IPS DF 19.7 (cell line): ENCODE data around the gene OLFM4.

Experiments used
- DNase-seq: peaks from one replicate; pipeline ENCODE4 v3.0.0-alpha.2; 2013; ENCODE audit warnings: low read depth, low spot score

OLFM4 gene

DNA sequence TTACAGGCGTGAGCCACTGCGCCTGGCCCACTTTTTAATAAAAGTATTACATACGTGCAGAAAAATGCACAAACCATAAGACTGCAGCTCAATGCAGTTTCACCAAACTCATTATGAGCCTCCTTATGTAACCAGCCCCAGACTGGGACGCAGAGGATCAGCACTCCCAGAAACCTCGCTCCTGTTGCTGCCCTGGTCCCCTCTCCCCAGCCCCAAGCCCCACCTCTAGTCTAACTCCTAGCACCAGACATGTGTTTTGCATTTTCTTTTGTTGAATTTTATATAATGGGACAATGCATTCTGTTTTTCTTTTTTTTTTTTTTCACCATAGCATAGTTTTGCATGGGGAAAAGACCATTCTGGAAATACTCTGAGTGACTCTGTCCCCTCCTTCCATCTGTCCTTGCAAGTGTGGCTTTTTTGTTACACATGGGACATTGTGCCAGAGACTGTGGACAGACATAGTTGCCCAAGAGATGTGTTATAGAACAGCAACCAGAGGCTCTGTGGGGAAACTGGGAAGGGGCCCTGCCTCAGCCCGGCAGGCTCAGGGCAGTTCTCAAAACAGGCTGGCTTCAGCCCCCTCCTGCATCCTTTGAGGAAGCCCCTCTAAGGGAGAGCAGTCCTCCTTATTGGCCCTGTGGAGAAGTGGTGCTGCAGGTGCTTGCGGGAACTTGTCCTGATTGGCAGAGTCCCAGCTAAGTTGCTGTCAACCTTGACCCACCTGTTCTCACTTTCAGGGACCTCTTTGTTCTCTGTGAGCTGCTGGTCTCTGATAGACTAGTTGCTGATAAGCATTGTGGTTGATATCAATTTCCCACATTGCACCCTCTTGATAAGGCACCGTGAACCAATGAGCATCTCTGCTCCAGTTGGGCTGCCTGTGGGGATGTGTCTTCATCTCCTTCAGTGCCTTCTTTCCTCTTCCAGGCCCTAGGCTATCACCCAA lies 13.8 kb upstream of the OLFM4 start:
- DNase-seq: no peak

DNA sequence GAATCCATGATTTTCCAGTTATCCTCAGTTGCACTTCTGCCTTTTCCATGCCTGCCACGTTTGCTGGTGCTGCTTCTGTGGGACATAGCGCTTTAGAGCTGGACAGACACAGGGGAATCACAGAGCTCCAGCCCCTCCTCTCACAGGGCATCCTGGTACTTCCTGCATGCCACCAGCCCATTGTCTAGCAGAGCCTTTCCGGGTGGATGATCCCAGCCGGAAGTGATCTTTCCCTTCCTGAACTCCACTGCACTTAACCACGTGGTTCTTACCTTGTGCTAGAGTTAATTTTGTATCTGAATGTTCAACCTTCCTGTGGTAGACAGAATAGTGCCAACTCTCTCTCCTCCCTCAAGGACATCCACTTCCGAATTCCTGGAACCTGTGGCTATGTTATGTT lies 12.6 kb upstream of the OLFM4 start:
- DNase-seq: no peak

DNA sequence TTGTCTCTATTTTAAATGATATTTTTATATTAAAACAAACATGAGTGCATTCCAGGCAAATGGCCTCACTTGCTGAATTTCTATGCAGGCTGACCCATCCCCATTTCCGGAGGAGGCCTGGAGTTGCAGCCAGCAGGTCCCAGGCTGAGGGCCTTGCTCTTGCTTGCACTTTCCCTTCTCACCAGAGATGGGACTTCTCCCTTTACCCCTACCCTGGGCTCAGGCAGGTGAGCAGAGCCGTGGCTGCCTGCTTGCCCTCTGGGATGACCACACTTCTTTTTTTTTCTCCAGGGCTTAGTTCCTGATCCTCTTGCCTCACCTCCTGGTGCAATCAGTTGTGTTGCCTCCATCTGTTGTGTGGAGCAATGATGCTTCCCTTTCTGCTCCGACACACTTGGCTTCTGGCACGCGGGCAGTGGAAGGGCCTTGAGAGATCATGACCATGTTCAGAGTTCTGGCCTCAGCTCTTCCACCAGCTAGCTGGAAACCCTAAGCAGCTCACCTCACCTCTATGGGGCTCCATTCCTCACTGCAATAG lies 11.1 kb upstream of the OLFM4 start:
- no peak for DNase-seq

DNA sequence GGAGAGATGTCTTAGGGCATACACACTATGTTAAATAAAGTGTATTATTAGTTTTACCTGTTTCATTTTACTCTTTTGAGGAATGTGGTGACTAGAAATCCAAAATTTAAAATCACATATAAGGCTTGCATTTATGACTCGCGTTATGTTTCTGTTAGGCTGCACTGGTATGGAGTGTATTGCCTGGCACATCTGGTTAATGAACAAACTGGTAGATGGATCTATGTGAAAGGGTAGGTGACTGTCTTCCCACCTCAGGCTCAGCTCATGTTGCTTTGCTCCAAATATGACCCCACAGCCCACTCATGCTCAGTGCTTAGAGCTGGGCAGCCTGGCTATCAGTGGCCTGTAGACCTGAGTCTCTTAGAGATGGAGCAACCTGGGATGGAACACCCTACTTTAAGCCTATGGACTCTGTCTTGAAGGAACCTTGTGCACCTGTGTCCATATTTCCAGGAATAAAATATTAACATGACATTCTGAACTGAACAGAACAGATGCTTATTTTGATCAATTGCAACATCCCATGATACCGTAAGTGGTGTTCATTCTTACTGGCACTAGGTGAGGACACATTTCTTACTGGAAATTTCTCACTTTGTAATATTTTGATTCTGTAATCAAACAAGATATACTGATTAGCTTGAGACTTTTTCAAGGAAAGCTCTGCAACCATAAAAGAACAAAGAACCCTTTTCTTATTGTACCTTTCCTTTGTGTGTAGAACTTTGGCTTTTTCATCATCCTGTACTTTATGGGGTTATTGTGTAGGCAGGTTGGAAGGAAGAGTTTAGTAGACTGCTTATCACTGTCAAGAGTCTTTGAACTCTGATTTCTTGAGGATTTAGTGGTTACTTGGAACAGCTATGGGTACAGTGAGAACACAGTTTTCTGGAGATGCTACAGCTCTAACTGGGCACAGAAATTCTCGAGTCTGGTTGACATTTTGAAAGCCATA lies 9.6 kb upstream of the OLFM4 start:
- DNase-seq: no peak

DNA sequence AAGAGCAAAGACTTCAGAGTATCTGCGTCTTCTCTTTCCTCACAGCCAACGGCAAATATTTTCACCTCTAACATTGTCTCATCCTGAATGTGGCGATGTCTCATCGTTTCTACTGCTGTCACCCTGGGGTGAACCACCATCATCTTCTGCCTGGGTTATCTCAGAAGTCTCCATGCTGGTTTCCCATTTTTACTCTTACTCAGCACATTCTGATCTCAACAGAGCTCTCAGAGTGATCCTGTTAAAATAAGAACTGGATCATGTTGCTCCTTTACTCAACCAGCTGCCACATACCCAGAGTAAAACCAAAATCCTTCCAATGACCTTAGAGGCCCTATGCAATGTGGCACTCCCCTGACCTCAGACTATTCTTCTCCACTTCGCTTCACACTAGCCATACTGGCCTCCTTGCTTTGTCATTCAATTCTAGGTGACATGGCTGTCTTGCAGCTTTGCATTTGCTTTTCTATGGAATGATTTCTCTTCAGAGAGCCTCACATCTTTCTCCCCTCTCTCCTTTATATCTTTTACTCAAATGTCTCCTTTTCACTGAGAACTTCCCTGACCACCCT lies 7.8 kb upstream of the OLFM4 start:
- DNase-seq: no peak

DNA sequence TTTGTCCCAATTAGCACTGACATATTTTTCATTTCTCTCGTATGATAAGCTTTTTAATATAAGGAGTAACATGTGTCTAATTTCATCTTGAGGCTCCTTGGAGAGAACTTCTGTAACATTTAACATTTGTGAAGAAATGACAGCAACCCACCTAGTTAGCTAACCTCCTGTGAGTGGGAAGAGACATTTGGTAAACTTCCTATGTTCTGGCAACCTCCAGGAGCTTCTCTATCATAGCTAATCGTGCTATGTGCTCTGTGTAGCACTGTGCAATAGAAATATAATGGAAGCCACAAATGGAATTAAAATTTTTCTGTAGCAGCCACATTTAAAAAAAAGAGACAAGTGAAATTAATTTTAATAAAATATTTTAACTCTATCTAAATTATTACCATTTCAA lies 5.4 kb upstream of the OLFM4 start:
- DNase-seq: no peak

DNA sequence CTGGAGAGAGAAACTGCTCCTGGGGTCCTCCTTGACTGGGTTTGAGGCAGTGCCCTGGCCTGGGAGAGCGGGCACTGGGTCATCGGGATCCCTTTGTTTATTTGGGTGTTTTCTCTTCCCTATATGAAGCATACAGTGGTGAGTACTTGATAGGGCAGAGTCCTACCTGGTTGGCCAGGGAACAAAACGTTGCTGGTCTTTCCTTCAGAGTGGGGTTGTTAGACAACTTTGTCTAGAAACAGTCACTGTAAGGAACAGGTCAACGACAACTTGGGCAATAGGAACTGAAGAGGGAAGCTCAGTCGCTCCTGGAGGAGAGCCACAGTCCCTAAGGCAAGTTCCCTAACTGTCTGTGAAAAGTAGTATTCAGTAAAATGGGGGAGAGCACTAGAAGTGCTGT lies 550 bp upstream of the OLFM4 start:
- no peak for DNase-seq

DNA sequence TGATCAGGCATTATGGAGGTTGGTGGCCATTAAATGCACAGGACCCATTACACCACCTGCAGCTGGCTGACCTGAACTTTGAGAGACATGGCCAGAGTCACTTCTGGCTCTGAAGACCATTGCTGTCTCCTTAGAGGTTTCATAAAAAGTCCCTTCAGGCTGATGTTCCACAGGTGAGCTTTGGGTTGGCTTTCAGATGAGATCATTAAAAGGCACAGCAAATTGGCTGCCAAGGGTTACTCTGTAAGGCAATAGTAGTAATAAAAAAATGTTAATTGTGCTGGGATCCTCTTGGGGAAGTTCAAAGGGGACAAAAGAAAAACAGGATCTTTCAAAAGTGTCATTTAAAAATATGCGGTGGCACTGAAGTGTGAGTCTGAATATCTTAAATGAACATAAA lies 4.2 kb downstream of the OLFM4 start:
- DNase-seq: no peak

DNA sequence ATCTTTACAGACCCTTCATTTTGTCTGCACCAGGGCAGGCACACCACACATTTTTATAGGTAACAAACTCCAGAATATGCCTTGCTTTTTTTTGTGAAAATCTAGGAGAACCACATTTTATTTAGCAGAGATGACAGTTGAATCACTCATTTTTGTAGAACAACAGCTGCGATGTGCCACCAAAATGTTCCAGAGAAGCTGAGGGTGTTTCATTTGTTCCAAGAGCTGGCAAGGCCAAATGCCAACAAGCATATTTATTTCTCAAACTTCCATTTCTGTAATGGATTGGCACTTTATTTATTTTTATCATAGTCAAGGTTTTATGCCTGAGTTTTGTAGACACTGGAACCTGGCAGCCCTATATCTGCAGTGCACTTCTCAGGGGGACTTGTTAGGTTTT lies 10.4 kb downstream of the OLFM4 start:
- DNase-seq: no peak

DNA sequence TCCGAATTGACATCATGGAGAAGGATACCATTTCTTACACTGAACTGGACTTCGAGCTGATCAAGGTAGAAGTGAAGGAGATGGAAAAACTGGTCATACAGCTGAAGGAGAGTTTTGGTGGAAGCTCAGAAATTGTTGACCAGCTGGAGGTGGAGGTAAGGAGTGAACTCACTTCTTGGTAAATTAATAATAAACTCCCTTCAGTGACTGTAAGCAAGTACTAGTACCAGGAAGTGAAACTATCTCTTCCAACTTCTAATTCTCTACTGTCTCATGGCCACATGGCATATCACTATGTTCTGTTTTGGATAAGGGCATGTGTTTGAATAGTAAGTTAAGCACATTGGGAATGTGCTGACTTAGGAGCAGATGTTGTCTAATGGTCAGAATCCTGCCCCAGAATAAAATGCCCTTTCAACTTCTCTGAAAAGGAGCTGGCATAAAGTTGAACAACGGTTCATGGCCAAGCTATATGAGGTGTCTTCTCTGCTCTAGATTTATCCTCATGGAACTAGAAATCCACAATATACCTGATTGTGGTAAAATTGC lies 13.4 kb downstream of the OLFM4 start:
- DNase-seq: no peak

DNA sequence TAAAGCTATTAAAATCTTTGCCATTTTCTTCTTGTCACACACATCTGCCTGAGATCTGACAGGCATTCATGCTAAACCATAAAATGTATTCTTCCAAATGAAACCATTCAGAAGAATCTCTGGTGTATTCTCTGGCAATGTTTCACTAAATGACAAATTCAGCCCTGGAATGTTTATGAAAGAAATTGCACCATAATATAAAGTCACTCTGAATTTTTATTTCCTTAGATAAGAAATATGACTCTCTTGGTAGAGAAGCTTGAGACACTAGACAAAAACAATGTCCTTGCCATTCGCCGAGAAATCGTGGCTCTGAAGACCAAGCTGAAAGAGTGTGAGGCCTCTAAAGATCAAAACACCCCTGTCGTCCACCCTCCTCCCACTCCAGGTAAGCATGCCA lies 14.3 kb downstream of the OLFM4 start:
- DNase-seq: no peak

DNA sequence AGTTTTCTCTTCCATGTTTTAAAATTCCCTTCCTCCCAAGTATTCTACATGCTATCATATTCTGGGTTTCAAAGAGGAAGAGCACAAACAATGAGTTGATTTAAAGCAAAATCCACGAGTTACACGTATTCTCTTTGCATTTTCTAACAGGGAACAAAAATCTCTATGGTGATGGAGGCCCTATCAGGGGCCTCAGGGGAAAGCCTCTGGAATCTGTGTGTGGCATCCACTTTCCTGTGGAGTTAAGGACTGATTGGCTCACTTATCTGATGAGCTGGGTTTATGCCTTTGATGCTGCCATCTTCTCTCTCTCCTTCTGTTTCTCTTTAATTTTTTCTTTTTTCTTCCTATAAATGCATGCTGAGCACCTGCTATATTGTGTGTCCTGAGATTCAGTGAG lies 14.8 kb downstream of the OLFM4 start:
- DNase-seq: no peak

DNA sequence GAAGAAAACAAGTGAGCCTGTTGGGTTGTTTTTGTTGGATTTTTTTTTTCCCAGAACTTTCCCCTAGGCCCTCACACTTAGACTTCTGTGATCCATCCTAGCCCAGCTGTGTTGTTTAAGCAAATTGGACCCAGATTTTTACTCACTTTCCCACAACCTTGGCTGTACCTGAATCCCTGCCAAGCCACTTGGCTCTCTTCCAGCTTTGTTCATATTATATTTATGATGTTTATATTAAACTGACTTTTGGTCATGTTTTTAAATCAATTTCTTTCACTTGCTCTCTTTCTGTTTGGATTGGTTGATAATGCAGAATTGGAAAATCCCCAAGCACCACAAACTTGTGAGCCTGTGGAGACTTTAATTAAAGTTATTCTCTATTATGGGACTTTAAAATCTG lies 16.6 kb downstream of the OLFM4 start:
- DNase-seq: no peak

DNA sequence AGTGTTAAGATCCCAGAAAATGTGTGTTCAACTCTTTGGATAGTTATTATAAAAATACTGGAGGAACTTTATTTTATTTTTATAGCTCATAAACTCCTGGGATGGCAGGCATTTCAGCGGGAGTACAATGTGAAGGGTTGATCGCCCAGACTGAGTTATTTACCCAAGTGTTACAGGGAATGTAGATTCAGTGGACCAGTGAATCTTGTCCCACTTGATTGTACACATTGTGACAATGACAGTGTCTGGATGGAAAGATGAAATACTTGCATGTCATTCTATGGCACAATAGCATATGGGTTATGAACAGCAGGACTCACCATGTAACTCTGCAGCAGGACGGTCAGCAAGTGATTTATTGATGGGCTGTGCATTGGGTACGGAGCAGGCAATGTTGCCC lies 20.3 kb downstream of the OLFM4 start:
- DNase-seq: no peak

DNA sequence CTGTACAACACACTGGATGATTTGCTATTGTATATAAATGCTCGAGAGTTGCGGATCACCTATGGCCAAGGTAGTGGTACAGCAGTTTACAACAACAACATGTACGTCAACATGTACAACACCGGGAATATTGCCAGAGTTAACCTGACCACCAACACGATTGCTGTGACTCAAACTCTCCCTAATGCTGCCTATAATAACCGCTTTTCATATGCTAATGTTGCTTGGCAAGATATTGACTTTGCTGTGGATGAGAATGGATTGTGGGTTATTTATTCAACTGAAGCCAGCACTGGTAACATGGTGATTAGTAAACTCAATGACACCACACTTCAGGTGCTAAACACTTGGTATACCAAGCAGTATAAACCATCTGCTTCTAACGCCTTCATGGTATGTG lies 21.5 kb downstream of the OLFM4 start:
- no peak for DNase-seq

DNA sequence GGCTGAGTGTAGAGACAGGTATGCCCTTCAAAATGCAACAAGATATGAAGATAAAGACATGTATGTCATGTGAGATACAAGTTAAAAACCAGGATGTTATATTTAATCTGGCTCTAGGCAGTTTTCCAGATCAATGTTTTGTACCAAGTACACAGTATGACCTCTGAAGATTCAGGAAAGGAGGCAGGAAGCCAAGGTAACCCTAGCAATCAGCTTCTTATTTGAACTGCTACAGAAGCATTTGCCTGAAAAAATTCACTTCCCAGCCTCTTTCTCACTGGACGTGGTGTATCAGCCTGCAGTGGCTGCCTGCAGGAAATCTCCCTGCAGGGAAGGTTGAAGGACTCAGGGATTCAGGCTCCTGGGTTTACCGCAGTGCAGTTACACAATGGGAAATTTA lies 24.1 kb downstream of the OLFM4 start:
- no peak for DNase-seq

DNA sequence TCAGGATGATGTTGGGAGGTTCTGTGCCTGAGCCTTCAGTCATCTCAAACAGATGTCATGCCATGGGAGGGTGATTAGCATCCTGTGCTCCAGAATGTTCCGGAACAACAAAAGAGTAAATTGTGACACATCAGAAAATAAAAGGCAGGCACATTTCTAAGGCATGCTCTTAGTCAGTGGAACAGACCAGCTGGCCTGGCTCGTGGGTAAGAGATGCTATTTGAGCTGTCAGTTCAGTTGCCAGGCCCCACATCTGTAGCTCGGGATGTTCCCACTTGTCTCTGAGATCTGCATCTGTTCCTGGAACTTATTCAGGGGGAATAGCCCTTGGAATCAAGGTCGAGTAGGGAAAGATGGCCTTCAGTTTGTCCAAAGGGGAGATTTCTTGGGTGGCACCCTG lies 26.0 kb downstream of the OLFM4 start:
- no peak for DNase-seq

DNA sequence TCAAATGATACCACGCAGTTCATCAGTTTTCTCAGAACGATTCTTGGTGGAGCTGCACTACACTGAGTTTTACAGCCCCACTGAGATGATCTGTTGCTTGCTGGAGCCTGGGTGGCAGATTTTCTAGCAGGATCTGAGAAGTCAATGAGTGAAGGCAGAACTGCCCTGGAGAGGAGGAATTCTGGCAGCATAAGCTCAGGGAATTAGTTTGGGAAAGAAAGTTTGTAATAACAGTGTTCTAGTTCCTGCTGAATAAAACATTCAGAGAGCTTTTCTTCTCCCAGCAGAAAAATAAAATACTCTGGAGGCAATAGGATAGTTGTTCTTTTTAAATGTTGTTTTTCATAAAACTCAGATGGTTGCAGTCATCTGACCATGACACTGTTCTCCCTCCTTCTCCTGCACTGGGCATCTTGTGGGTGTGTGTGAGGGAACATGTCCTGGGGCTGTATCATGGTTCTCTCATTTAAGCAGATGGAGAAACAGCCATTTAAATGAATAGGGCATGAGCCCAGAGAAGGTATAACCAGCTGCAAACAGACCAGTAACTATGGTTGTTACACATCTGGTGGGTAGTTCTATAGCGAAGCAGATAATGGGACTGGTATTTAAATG lies 29.6 kb downstream of the OLFM4 start:
- no peak for DNase-seq

DNA sequence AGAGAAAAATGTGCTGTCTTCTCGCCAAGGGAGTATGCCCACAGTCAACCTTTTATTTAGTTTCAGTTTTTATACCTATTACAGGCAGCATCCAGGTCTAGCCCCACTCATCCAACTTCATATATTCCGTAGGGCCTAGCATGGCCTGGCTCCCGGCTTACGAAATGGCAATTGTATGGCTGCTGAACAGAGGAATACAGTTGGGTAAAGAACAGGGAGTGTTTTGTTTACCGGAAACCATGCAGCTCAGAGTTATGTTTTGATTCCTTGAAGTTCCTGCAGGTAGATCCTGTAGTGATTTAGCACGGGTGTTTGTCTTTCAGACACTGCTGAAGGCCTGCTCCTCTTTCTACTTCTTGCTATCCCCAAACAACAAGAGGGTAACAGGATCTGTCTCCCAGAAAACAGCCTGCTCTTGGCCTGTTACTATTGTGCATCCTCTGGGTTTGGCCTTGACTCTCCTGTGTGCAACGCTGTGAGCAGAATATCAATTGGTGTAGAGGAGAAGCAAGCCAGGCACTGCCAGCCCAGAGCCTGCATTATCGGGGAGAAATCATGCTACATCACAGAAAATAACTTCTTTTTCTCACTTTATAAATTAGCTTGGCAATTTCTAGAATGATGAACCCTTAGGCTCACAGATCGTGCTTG lies 32.4 kb downstream of the OLFM4 start:
- no peak for DNase-seq

DNA sequence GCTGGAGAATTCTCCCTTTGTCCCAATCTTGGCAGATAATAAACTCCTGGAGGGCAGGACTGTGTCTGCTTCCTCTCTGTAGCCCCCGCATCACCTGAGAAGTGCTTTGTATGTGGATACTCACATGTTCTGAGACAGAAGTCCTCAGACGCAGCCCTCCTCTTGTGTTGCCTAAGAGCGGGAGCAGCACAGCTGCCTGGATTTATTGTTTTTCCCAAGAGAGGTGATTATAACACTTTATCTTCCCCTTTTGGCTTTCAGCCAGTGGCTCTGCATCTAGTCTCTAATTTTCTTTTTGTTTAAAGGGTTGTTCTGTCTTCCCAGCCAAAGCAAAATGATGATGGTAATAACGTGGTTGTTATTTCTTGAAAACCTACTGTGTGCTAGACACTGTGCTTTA lies 36.1 kb downstream of the OLFM4 start:
- DNase-seq: no peak

DNA sequence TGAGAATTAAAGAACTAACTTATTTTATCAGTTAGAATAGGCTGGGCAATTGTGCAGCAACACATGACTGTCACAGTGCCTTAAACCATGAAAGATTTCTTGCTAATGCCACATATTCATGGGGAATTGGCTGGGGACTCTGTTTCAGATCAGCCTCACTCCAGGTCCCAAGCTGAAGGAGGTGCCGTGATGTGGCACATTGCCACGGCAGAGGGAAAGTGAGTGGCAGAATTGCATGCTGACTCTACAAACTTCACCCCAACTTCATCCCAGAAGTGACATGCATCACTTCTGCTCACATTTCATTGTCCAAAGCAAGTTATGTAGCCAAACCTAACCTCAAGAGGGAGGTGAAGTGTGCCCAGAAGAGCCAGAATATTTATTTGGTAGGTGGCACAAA lies 37.8 kb downstream of the OLFM4 start:
- no peak for DNase-seq
